ENCODE data around the gene LGALS1.
"Not testable (repeated sequence)": the region's sequence is repeated elsewhere in the genome, so short reads cannot be mapped to it uniquely, and the experiment has no call there.

The LGALS1 gene

GRCh38 chr22:37692627-37693285 is 17.3 kb downstream of the LGALS1 start:
- no peak for DNase-seq

GRCh38 chr22:37694131-37694530 is 18.7 kb downstream of the LGALS1 start:
- not testable (repeated sequence) for DNase-seq

GRCh38 chr22:37696260-37696656 is 20.8 kb downstream of the LGALS1 start:
- DNase-seq: not testable (repeated sequence)

- DNase-seq: peak; percentile 97 to 99
These were observed 21.5 kb downstream of the LGALS1 start, which contains the start of gene TRIOBP for GRCh38 chr22:37696657-37697537. Gene TRIOBP (plus strand): TSS chr22:37697048. CDS start chr22:37701366, 4,318 bp downstream.

GRCh38 chr22:37697538-37697835 is 22.1 kb downstream of the LGALS1 start:
- DNase-seq: no peak

DNA sequence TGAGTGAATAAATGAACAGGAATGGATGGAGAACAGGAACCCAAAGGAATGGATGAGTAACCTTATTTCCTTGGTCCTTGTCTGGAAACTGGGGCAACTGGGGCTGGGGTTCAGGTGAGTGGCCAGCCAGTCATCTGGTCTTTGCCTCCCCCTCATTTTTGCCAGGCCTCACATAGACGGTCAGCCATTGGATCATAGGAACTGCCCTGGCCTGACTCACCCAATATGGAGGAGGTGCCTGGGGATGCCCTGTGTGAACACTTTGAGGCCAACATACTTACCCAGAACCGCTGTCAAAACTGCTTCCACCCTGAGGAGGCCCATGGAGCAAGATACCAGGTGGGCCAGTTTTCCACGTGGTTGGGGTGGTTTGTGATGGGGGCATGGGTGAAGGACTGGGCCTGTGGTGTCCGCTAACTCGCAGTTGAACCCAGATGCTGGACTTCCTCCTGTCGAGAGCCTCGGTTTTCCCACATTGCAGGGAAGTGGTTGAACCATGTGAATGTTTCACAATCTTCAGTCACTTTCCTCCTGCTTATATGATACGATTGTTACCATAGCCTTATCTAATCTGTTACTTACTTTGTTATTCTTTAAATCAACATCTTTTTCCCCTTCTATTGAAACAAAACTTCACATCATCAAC is 25.8 kb downstream of the LGALS1 start:
- no peak for DNase-seq

DNA sequence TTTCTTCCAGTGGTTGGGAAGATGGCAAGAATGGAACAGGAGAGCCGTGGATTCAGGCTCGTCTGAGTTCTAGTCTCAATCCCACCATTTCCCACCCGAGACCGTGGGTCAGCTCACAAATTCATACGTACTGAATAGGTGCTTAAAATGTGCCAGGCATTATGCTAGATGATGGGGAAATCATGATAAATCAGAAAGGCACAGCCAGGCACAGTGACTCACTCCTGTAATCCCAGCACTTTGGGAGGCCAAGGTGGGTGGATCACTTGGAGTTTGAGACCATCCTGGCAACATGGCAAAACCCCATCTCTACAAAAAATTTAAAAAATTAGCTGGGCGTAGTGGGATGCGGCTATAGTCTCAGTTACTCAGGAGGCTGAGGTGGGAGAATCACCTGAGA is 28.5 kb downstream of the LGALS1 start:
- no peak for DNase-seq

GRCh38 chr22:37704645-37705044 is 29.2 kb downstream of the LGALS1 start:
- DNase-seq: no peak

- no peak for DNase-seq
These were observed 29.8 kb downstream of the LGALS1 start for GRCh38 chr22:37705205-37705604.

GRCh38 chr22:37708580-37709444 is 33.4 kb downstream of the LGALS1 start:
- DNase-seq: no peak

DNA sequence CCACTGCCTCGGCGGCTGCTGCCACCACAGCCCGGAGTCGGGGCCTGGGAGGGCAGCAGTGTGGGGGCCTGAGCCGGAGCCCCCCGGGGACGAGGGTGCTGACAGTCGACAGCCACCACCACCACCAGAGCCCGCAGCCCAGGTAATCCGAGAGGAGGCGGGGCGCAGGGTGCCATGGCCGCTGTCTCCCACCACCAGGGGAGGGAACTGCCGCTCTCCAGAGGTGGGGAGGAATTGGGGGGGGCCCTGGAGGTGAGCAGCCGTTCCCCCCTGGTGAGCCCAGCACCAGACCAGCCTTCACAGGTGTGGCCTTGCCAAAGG is 34.0 kb downstream of the LGALS1 start:
- DNase-seq: no peak

DNA sequence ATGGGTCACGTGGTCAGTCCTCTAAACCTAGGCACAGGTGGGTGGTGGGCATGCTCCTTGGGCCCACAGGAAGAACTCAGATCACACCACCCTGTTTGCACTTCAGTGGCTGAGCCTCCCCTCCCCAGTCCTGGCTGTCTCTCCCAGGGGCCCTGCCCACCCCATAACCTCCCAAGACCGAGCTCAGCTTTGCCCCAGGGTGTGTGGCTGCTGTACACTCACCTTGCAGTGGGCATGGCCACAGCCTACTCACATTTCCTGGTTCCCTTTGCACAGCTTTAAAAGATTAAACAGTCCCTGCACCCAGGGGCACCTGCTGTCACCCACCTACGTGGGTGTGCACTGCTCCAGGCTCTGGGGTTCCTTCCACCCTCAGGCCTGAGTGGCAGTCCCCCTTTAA is 35.2 kb downstream of the LGALS1 start:
- no peak for DNase-seq

GRCh38 chr22:37711490-37711889 is 36.1 kb downstream of the LGALS1 start:
- DNase-seq: no peak

DNA sequence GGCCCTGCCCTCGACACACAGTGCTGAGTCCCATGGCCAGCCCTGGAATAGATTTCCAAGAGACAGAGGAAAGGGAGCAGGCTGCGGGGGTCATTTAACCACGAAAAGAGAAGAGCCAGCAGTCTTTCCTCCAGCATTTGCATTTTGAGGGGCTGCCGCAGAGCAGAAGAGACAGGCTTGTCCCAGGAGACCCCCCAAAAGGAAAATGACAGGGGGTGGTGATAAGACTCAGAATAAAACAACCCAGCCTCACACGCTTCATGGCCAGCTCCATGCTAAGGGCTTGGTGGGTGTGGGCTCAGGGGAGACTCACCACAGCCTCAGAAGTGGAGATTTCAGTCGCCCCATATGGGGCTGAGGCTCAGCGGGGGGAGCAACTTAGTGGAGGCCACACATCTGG is 38.3 kb downstream of the LGALS1 start:
- DNase-seq: no peak

- DNase-seq: no peak
These were observed 39.2 kb downstream of the LGALS1 start for GRCh38 chr22:37714634-37715033.

DNA sequence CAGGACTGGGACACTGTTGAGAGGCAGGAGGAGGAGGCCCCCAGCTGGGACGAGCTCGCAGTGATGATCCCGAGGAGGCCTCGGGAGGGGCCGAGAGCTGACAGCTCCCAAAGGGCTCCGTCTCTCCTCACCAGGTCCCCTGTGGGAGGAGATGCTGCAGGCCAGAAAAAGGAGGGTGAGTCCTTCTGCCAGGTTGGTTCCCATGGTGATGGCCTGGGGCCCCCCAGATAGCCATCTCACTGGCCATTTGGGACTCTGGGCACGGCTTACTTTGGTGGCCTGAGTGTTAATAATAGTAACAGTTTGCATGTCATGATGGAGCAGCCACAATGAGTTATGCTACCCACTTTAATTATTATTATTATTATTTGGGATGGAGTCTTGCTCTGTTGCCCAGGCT is 40.3 kb downstream of the LGALS1 start:
- no peak for DNase-seq

DNA sequence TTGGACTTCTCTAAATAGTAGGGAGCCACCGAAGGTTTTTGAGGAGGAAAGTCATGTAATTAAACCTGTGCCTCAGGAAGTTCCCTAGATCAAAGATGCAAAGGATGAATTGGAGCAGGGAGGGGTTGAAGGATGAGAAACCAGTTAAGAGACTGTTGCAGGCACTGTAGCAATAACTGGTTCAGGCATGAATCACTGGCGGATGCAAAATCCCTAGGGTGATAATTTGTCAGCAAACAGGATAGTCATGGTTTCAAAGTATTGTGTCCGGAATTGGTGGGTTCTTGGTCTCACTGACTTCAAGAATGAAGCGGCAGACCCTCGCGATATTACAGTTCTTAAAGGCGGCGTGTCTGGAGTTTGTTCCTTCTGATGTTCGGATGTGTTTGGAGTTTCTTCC is 41.3 kb downstream of the LGALS1 start:
- DNase-seq: no peak

DNA sequence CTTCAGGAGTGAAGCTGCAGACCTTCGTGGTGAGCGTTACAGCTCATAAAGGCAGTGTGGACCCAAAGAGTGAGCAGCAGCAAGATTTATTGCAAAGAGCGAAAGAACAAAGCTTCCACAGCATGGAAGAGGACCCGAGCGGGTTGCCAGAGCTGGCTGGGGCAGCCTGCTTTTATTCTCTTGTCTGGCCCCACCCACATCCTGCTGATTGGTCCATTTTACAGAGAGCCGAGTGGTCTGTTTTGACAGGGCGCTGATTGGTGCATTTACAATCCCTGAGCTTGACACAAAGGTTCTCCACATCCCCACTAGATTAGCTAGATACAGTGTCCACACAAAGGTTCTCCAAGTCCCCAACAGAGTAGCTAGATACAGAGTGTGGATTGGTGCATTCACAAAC is 41.8 kb downstream of the LGALS1 start:
- DNase-seq: not testable (repeated sequence)

GRCh38 chr22:37717746-37718305 is 42.4 kb downstream of the LGALS1 start:
- DNase-seq: not testable (repeated sequence)

DNA sequence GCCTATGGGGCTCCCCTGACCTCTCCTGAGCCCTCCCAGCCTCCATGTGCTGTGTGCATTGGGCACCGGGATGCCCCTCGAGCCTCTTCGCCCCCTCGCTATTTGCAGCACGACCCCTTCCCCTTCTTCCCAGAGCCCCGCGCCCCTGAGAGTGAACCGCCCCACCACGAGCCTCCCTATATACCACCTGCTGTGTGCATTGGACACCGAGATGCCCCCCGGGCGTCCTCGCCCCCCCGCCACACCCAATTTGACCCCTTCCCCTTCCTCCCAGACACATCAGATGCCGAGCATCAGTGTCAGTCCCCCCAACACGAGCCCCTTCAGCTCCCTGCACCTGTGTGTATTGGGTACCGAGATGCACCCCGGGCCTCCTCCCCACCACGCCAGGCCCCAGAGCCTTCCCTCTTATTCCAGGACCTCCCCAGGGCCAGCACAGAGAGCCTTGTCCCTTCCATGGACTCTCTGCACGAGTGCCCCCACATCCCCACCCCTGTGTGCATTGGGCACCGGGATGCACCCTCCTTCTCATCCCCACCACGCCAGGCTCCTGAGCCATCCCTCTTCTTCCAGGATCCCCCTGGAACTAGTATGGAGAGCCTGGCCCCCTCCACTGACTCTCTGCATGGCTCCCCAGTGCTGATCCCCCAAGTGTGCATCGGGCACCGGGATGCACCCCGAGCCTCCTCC is 50.3 kb downstream of the LGALS1 start:
- no peak for DNase-seq

DNA sequence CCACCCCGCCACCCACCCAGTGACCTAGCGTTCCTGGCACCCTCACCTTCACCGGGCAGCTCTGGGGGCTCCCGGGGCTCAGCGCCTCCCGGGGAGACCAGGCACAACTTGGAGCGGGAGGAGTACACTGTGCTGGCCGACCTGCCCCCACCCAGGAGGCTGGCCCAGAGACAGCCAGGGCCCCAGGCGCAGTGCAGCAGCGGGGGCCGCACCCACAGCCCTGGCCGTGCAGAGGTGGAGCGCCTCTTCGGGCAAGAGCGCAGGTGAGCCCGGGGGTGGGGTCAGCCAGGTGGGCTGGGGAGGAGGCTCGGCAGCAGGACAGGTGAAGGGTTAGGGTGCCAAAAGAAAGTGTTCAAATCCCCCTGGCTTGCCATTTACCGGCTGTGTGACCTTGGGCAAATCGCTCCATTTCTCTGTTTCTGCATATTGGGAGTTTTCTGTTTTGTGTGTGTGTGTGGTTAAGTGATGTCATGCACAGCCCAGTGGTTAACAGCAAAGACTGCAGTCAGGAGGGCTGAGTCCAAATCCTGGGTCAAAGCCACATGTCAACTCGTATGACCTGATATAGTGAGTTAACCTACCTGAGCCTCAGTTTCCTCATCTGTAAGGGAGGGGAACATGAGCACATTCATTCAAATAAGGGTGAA is 50.9 kb downstream of the LGALS1 start:
- DNase-seq: no peak

GRCh38 chr22:37728620-37729019 is 53.2 kb downstream of the LGALS1 start:
- DNase-seq: no peak
